SKM-1 treated with dmso at 0.1 percent for 144 hours (cell line): Measurements from ENCODE around the gene TMEM74B.

ENCODE experiments used
- DNase-seq: peaks from one replicate; lab custom pipeline; 2025; ENCODE audit not compliant: unreplicated experiment; lab: John Stamatoyannopoulos, UW

Gene TMEM74B

GRCh38 chr20:1206366-1207148, 21.8 kb upstream of the TMEM74B start:
- DNase-seq: no peak

DNA sequence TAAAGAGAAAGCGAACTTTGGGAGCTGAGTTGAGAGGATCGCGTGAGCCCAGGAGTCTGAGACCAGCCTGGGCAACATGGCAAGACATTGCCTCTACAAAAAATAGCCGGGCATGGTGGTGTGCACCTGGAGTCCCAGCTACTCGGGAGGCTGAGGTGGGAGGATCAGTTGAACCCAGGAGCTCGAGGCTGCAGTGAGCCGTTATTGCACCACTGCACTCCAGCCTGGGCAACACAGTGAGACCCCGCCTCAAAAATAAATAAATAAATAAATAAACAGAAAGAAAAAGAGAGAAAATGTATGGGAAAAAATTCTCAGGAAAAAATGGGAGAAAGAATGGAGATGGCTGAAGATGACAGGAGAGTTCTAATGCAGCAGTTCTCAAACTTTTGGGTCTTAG, 21.0 kb upstream of the TMEM74B start:
- no peak for DNase-seq

DNA sequence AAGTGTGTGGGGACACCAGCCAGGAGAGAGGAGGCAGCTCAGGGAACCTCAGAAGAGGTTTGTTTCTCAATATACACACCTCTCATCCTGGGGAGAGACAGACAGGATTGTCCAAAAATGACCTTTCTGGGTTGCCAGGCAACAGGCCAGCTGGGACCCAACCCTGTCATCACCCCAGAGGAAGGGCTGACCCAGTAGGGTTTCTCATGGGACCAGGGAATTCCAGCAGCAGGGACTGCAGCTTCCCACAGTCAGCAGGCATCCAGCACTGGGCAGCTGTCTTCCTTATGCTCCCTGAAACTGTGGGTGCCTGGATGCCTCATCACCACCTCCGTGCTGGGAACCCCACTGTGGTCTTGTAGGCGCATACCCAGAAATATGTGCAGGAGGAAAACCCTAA, 19.8 kb upstream of the TMEM74B start:
- DNase-seq: no peak

GRCh38 chr20:1204113-1204512, 19.3 kb upstream of the TMEM74B start:
- no peak for DNase-seq

GRCh38 chr20:1203630-1204029, 18.8 kb upstream of the TMEM74B start:
- no peak for DNase-seq

- DNase-seq: no peak
These were observed 18.2 kb upstream of the TMEM74B start, which contains the start of gene C20orf202 for GRCh38 chr20:1202762-1203504. Gene C20orf202, plus strand, starts transcription at chr20:1203454. Its CDS starts 132 bp downstream, at chr20:1203586.

DNA sequence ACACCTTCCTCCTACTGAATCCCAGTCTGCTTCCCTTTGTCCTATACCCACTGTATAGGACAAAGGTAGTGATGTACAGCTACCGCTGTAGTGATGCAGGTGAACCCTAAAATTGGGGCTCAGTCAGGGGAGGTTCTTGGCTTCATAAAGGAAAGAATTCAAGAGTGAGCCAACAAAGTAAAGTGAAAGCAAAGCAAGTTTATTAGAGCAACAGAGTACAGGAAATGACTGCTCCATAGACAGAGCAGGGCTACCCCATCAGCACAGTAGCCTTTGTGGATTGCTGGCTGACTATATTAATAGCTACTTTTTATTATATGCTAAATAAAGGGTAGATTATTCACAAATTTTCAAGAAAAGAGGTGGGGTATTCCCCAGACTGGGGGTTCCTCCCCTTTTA, 15.2 kb upstream of the TMEM74B start:
- no peak for DNase-seq

DNA sequence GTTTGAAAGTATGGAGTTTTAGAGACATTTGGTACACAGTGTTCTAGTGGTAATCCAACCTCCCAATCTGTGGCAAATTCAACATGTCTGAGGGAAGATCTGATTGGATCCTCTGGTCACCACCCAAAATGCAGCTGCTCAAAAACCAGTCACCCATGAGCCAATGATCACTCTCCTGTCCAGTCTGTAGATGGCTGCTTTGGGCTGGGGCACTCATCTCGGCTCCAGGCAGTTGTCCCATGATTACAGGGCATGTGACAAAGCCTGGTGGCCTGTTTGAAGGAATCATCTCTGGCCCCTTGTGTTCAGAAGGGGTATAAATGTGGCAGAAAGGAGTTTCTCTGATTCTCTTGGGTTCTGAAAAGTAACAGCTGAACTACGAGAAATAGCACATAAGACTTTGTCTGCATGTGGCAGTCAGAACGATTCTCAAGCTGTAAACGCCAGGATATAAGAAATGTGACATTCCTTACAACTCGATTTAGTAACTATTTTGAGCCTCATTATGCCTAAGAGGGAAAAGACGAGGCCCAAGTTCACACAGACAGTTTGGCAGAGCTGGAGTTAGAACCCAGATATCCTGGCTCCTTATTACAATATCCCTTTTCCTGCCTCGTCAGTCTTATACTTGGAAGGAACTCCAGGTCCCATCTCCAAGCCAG, 14.6 kb upstream of the TMEM74B start:
- DNase-seq: no peak

DNA sequence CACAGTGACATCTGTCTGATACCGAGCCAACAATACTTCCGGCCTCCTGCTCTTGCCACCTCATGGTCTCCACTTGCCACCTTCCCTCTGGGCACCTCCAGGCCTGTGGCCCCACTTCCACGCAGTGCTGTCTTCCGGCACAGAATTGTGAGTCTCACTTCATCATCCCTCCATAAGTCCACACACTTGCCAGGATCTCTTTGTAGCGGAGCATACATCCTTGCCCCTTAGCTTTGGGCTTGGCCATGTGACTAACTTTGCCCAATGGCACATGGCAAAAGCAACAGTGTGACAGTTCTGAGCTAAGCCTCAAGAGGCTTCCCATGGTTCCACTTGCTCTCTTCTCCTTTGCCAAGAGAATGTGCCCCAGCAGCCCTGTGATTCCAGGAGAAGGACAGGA, 14.0 kb upstream of the TMEM74B start:
- no peak for DNase-seq

DNA sequence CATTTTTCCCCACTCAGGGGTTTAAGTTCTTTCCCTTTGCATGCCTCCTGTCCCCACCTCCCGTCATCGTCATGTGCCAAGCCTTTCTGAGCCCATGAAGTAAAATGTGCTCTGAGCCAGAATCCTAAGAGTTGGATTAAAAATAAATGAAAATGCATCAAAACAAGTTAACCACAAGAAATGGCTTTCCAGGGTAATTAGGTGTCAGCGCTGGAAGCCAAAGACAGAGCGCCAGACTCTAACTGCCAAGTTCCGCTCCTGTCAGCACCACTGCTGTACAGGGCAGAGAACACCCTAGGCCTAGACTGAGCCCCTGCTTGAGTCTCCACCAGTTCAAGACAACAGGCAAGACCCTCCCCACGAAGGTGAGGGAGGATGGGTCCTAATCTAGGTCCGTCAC, 13.0 kb upstream of the TMEM74B start:
- no peak for DNase-seq

DNA sequence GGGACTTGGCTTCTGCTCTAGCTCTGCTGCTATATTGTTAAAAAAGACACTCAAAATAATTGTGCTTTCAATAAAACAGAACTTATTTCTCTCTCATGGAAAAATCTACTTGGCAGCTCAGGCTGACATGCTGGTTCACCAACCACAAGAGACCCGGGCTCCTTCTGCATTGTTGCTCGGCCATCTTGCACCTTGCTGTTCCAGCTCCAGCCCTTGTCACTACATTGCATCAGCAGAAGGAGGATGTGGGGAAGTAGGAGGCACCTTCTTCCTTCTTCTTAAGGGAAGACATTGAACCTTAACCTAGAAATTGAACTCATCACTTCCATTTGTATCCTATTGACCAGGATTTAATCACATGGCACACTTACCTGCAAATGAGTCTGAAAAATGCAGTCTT, 11.9 kb upstream of the TMEM74B start:
- DNase-seq: no peak

DNA sequence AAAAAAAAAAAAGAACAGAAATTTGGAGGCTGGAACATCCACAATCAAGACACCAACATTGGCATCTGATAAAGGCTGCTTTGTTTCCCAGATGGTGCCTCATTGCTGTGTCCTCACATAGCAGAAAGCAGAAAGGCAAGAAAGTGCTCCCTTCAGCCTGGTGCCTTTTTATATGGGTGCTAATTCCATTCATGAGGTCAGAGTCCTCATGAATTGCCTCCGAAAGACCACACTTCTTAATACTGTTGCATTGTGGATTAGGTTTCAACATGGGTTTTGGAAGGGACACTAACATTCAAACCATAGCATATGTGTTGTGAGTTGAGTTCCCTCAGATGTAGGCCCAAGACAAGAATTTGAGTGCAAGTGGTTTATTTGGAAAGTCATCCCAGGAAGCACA, 10.4 kb upstream of the TMEM74B start:
- no peak for DNase-seq

DNA sequence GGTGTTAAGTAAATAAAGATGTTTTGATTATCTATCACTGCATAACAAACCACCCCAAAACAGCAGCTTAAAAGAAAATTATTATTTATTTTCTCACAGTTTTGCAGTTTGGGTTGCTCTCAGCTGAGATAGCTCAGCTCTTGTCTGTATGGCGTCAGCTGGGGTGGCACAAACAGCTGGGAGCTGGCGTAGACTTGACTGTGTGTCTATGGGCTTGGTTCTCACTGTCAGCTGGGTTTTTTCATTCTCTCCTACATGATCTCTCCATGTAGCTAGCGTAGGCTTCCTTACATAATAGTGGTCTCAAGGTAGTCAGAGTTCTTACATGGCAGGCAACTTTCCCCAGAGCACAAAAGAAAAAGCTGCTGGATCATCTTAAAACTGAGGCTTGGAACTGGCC, 6.5 kb upstream of the TMEM74B start:
- DNase-seq: no peak

- DNase-seq: no peak
These were observed 6.1 kb upstream of the TMEM74B start for GRCh38 chr20:1190847-1191246.

GRCh38 chr20:1189827-1190226, 5.0 kb upstream of the TMEM74B start:
- DNase-seq: no peak

DNA sequence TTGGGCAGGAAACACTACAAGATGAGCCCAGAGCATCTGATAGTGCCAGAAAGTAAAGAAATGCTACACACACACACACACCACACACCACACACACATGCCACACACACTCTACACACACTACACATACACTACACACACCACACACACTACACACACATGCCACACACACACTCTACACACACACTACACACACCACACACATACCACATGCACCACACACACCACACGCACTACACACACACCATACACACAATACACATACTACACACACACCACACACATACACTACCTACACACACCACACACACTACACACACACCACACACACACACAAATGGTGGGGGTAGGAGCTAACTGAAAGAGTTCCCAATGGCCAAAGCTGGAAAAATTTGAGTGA, 3.6 kb upstream of the TMEM74B start:
- no peak for DNase-seq

GRCh38 chr20:1187605-1188171, 2.9 kb upstream of the TMEM74B start:
- DNase-seq: no peak

GRCh38 chr20:1186367-1186991, 1.7 kb upstream of the TMEM74B start:
- no peak for DNase-seq

- peak; percentile 18 for DNase-seq
These were observed 1.1 kb upstream of the TMEM74B start for GRCh38 chr20:1185790-1186334.

DNA sequence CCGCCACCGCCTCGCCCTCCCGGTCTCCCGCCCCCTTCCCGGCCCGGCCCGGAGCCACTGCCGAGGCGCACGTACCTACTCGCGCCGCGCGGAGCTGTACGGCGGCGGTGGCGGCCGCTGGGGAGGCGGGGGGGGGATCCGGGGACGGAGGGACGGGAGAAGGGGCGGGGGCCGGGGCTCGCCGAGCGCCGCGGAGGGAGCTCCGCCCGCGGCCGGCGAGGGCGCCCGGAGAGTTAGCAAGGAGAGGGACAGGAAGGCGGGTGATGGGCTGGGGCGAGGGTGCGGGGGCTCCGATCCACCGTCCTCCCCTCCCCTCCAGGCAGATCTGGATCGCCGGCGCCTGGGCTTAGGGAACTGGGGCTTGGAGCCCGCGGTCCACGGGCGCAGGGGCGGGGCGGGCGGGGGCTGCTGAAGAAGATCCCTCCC, 548 bp upstream of the TMEM74B start:
- DNase-seq: no peak

GRCh38 chr20:1184260-1184637, 532 bp downstream of the TMEM74B start:
- no peak for DNase-seq
